Activated T-helper 17 cell treated with anti-CD3 and anti-CD28 coated beads, Interleukin-2, amount 50 U/mL, for 72 hours (primary cell): ENCODE results near the gene KCNJ6. TPM values are rescaled to one million over a fixed set of nuclear protein-coding genes. Genes with fewer than 3 reads are reported as not detected.
A peak's percentile ranks its signal among the peaks of the same experiment; 100 is the strongest.

ENCODE experiments used
- ATAC-seq: fragments of 150-1000 bp; cut with Tn5 transposase; replicated peaks from 2 replicates; pipeline ENCODE4 v1.10.0; 2021; ENCODE audit warnings: mild to moderate bottlenecking, moderate library complexity
- H3K27ac Mint-ChIP-seq: one replicate; pipeline ENCODE4 v1.8.0; 2022; ENCODE audit warnings: mixed read lengths
- H3K27me3 Mint-ChIP-seq: one replicate; pipeline ENCODE4 v1.8.0; 2022; ENCODE audit warnings: mixed read lengths
- H3K36me3 Mint-ChIP-seq: one replicate; pipeline ENCODE4 v1.8.0; 2022; ENCODE audit warnings: low read depth, mild to moderate bottlenecking, mixed read lengths
- H3K4me1 Mint-ChIP-seq: one replicate; pipeline ENCODE4 v1.8.0; 2022; ENCODE audit warnings: mixed read lengths
- H3K4me3 Mint-ChIP-seq: one replicate; pipeline ENCODE4 v1.8.0; 2022; ENCODE audit warnings: mild to moderate bottlenecking, mixed read lengths
- H3K9me3 Mint-ChIP-seq: one replicate; pipeline ENCODE4 v1.8.0; 2022; ENCODE audit warnings: mixed read lengths
- total RNA-seq, 2 donors: library from RNA; stranded (reverse); gene quantifications; one replicate each; pipeline ENCODE4 v1.2.3, GENCODE V29; 2022

The KCNJ6 gene
- total RNA-seq, 2 donors from 2014 or later = not detected

DNA sequence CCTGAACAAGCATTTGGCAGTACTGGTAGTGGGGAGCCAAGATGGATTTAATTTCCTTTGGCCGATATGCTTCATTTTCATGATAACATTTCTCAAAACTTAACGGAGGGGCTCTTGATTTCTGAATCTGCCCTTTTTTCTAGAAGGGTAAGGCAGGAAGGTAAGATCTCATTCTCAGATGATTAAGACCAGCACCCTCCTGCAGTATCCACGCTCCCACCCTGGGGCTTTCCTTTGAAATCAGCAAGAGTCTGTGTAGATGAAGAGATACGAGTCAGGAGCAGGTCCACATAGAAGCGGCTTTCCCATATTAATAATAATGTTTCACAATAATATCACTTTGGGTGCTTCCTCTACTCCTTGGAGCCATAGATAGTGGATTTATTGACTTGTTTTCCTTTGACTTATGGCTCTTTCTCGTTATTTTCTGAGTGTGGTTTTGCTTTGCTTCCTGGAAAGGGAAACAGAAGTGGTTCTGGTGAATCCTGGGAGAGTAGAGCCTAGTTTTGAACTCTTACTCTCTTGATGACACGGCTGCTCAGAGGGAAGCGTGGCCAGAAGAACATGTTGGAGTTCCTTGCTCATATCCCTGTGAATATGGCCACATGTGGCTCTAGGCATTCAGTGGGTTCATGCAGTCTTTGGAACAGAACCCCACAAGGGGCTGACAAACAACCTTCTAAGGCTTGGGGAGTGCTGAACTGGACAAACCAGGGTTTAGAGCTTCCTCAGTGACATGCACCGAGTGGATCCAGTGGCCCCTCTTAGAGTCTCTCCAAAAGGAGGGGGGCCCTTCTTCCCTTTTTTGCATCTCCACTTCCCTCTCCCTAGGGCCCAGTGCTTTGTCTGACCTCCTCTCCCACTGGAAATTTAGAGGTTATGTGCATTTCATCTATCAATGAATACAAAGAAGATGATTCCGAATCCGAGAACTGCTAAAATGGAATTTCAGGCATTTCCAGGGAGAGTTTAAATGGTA is 354.0 kb downstream of the KCNJ6 start:
- Mint-ChIP-seq H3K27ac (peak overlapping the region; percentile 98), H3K27me3 (peaks cover 4% of the 10 kb centered on the region), H3K9me3 (no peaks in the 10 kb centered on the region), H3K4me1 (peaks cover 4% of the 10 kb centered on the region), H3K4me3 (peak overlapping the region; percentile 91), H3K36me3 (no peaks in the 10 kb centered on the region)
- ATAC-seq = no peak

- ATAC-seq = no peak
- no peaks in the 10 kb centered on the region for H3K36me3 Mint-ChIP-seq
- peaks cover 4% of the 10 kb centered on the region for H3K4me1 Mint-ChIP-seq
- no peaks in the 10 kb centered on the region for H3K9me3 Mint-ChIP-seq
- peaks cover 4% of the 10 kb centered on the region for H3K27me3 Mint-ChIP-seq
- H3K27ac Mint-ChIP-seq = no peak overlapping the region
- H3K4me3 Mint-ChIP-seq = no peak overlapping the region
These were observed 354.8 kb downstream of the KCNJ6 start for GRCh38 chr21:37561506-37561905.

DNA sequence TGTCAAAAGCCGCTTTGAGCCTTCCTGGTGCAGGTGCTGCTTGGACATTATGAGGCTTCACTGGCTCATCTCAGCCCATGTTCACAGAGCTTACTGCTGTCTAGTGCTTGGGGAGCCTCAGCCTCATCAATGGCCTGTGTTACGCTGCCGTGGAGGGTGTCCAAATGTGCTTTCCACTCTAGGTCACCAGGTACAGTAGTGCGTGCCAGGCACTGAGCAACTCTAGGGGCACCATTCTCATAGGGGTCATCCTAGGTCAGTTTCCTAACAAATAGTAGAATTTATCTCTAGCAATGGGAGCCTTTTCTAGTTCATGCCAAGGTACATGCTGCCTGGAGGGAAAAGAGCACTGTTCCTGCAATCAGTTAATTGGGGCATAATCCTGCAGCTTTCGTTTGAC is 355.9 kb downstream of the KCNJ6 start:
- Mint-ChIP-seq H3K27ac (no peak overlapping the region), H3K4me3 (no peak overlapping the region), H3K4me1 (peaks cover 4% of the 10 kb centered on the region), H3K36me3 (no peaks in the 10 kb centered on the region), H3K27me3 (peaks cover 8% of the 10 kb centered on the region), H3K9me3 (no peaks in the 10 kb centered on the region)
- ATAC-seq = no peak

- Mint-ChIP-seq H3K4me3 (no peak overlapping the region), H3K9me3 (no peaks in the 10 kb centered on the region), H3K27me3 (peaks cover 8% of the 10 kb centered on the region), H3K27ac (no peak overlapping the region), H3K4me1 (no peaks in the 10 kb centered on the region), H3K36me3 (no peaks in the 10 kb centered on the region)
- ATAC-seq = no peak
These were observed 357.5 kb downstream of the KCNJ6 start for GRCh38 chr21:37558676-37559211.
